ENCODE data around the gene TMEM117.
"Not testable (repeated sequence)": the region's sequence is repeated elsewhere in the genome, so short reads cannot be mapped to it uniquely, and the experiment has no call there.

The TMEM117 gene

GRCh38 chr12:43869184-43869583 is 33.3 kb downstream of the TMEM117 start:
- FAIRE-seq (no peak), DNase-seq (ENCODE audit: insufficient read length) (no peak)
- no peak for TF ChIP-seq POLR2A (IDR thresholded peaks at IDR 0.05; ENCODE audit: low read depth, low read length)
- no peak for TF ChIP-seq TAF1 (IDR thresholded peaks at IDR 0.05; ENCODE audit: borderline replicate concordance, low read depth, low read length)
- no peak for TF ChIP-seq POLR2AphosphoS5 (IDR thresholded peaks at IDR 0.05; ENCODE audit: low read depth, low read length)

GRCh38 chr12:43869765-43870164 is 33.9 kb downstream of the TMEM117 start:
- not testable (repeated sequence) for FAIRE-seq; DNase-seq (ENCODE audit: insufficient read length)

GRCh38 chr12:43871258-43871657 is 35.4 kb downstream of the TMEM117 start:
- not testable (repeated sequence) for FAIRE-seq; DNase-seq (ENCODE audit: insufficient read length)

GRCh38 chr12:43872396-43872795 is 36.5 kb downstream of the TMEM117 start:
- DNase-seq (ENCODE audit: insufficient read length): no peak

GRCh38 chr12:43878050-43878449 is 42.2 kb downstream of the TMEM117 start:
- FAIRE-seq (no peak), DNase-seq (ENCODE audit: insufficient read length) (no peak)
- no peak for TF ChIP-seq POLR2AphosphoS5 (IDR thresholded peaks at IDR 0.05; ENCODE audit: low read depth, low read length)
- no peak for TF ChIP-seq TAF1 (IDR thresholded peaks at IDR 0.05; ENCODE audit: borderline replicate concordance, low read depth, low read length)
- no peak for TF ChIP-seq POLR2A (IDR thresholded peaks at IDR 0.05; ENCODE audit: low read depth, low read length)

More at GRCh38 chr12:43872396-43872795, 36.5 kb downstream of the TMEM117 start:
- FAIRE-seq: no peak
- no peak for TF ChIP-seq TAF1 (IDR thresholded peaks at IDR 0.05; ENCODE audit: borderline replicate concordance, low read depth, low read length)
- no peak for TF ChIP-seq POLR2A (IDR thresholded peaks at IDR 0.05; ENCODE audit: low read depth, low read length)
- TF ChIP-seq POLR2AphosphoS5 (IDR thresholded peaks at IDR 0.05; ENCODE audit: low read depth, low read length): no peak

- TF ChIP-seq POLR2AphosphoS5 (IDR thresholded peaks at IDR 0.05; ENCODE audit: low read depth, low read length): no peak
- no peak for TF ChIP-seq TAF1 (IDR thresholded peaks at IDR 0.05; ENCODE audit: borderline replicate concordance, low read depth, low read length)
- TF ChIP-seq POLR2A (IDR thresholded peaks at IDR 0.05; ENCODE audit: low read depth, low read length): no peak
- FAIRE-seq: no peak
- DNase-seq (ENCODE audit: insufficient read length): no peak
These were observed 44.7 kb downstream of the TMEM117 start for GRCh38 chr12:43880547-43880946.

GRCh38 chr12:43882578-43883178 is 46.8 kb downstream of the TMEM117 start:
- FAIRE-seq (peak; percentile 94), DNase-seq (ENCODE audit: insufficient read length) (no peak)
- TF ChIP-seq TAF1 (IDR thresholded peaks at IDR 0.05; ENCODE audit: borderline replicate concordance, low read depth, low read length): no peak
- no peak for TF ChIP-seq POLR2A (IDR thresholded peaks at IDR 0.05; ENCODE audit: low read depth, low read length)
- TF ChIP-seq POLR2AphosphoS5 (IDR thresholded peaks at IDR 0.05; ENCODE audit: low read depth, low read length): no peak

GRCh38 chr12:43883311-43883710 is 47.4 kb downstream of the TMEM117 start:
- DNase-seq (ENCODE audit: insufficient read length) (no peak), FAIRE-seq (peak; percentile 27)
- TF ChIP-seq POLR2A (IDR thresholded peaks at IDR 0.05; ENCODE audit: low read depth, low read length) (no peak), POLR2AphosphoS5 (IDR thresholded peaks at IDR 0.05; ENCODE audit: low read depth, low read length) (no peak), TAF1 (IDR thresholded peaks at IDR 0.05; ENCODE audit: borderline replicate concordance, low read depth, low read length) (no peak)

- no peak for TF ChIP-seq POLR2A (IDR thresholded peaks at IDR 0.05; ENCODE audit: low read depth, low read length)
- no peak for TF ChIP-seq TAF1 (IDR thresholded peaks at IDR 0.05; ENCODE audit: borderline replicate concordance, low read depth, low read length)
- no peak for TF ChIP-seq POLR2AphosphoS5 (IDR thresholded peaks at IDR 0.05; ENCODE audit: low read depth, low read length)
- FAIRE-seq (no peak), DNase-seq (ENCODE audit: insufficient read length) (no peak)
These were observed 47.9 kb downstream of the TMEM117 start for GRCh38 chr12:43883748-43884147.

GRCh38 chr12:43884683-43885410 is 49.0 kb downstream of the TMEM117 start:
- FAIRE-seq (no peak), DNase-seq (ENCODE audit: insufficient read length) (no peak)
- TF ChIP-seq POLR2AphosphoS5 (IDR thresholded peaks at IDR 0.05; ENCODE audit: low read depth, low read length) (no peak), TAF1 (IDR thresholded peaks at IDR 0.05; ENCODE audit: borderline replicate concordance, low read depth, low read length) (no peak), POLR2A (IDR thresholded peaks at IDR 0.05; ENCODE audit: low read depth, low read length) (no peak)

GRCh38 chr12:43887397-43887796 is 51.5 kb downstream of the TMEM117 start:
- TF ChIP-seq POLR2A (IDR thresholded peaks at IDR 0.05; ENCODE audit: low read depth, low read length) (no peak), TAF1 (IDR thresholded peaks at IDR 0.05; ENCODE audit: borderline replicate concordance, low read depth, low read length) (no peak), POLR2AphosphoS5 (IDR thresholded peaks at IDR 0.05; ENCODE audit: low read depth, low read length) (no peak)
- no peak for FAIRE-seq

GRCh38 chr12:43891856-43892574 is 56.1 kb downstream of the TMEM117 start:
- DNase-seq (ENCODE audit: insufficient read length) (no peak), FAIRE-seq (no peak)
- no peak for TF ChIP-seq POLR2A (IDR thresholded peaks at IDR 0.05; ENCODE audit: low read depth, low read length)
- no peak for TF ChIP-seq TAF1 (IDR thresholded peaks at IDR 0.05; ENCODE audit: borderline replicate concordance, low read depth, low read length)
- TF ChIP-seq POLR2AphosphoS5 (IDR thresholded peaks at IDR 0.05; ENCODE audit: low read depth, low read length): no peak

More at GRCh38 chr12:43887397-43887796, 51.5 kb downstream of the TMEM117 start:
- DNase-seq (ENCODE audit: insufficient read length): no peak

All from GM12892 (cell line).